ENCODE results near the gene CNTN1.

The CNTN1 gene

DNA sequence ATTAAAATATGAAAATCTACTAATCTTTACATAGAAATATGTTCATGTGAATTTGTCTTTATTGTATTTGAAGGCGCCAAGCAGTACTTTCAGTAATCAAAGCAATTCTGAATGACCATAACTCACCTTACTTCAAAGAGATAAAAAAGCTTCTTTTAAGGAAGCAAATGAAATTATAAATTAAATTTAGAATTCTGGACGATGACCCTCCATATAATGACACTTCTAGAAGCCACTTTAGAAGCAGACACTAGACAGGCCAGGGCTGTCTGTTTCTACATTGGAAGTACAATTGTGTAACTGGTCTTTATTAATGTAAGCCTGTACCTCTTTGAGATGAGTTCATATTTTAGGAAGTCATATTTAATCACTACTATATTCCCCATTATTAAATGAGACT, 222.9 kb downstream of the CNTN1 start:
- FAIRE-seq (no peak), DNase-seq (ENCODE audit: insufficient read length, low spot score) (no peak)
- TF ChIP-seq, protein P1, sequence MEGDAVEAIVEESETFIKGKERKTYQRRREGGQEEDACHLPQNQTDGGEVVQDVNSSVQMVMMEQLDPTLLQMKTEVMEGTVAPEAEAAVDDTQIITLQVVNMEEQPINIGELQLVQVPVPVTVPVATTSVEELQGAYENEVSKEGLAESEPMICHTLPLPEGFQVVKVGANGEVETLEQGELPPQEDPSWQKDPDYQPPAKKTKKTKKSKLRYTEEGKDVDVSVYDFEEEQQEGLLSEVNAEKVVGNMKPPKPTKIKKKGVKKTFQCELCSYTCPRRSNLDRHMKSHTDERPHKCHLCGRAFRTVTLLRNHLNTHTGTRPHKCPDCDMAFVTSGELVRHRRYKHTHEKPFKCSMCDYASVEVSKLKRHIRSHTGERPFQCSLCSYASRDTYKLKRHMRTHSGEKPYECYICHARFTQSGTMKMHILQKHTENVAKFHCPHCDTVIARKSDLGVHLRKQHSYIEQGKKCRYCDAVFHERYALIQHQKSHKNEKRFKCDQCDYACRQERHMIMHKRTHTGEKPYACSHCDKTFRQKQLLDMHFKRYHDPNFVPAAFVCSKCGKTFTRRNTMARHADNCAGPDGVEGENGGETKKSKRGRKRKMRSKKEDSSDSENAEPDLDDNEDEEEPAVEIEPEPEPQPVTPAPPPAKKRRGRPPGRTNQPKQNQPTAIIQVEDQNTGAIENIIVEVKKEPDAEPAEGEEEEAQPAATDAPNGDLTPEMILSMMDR (IDR thresholded peaks at IDR 0.05; ENCODE audit: insufficient read depth, missing control alignments), result no peak

DNA sequence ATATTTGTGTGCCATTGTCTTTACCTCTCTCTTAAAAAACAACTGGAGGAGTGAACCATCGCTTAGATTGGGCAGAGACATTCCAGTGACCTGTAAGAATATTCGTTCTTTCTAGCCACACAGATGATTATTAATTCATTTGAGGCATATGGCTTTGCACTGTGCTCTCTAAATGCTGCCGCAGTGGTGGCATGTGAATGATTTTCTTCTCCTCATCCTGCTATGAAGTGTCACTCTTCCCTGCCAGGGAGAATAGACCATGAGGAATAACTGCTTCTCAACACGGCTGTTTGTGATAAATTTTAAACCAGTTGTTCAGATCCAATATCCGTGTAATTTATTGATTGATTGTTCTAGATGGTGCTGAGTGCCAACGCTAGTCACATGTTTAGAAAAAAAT, 225.3 kb downstream of the CNTN1 start:
- DNase-seq (ENCODE audit: insufficient read length, low spot score), result no peak
- FAIRE-seq, result no peak
- TF ChIP-seq, protein P1 (IDR thresholded peaks at IDR 0.05; ENCODE audit: insufficient read depth, missing control alignments), result no peak

DNA sequence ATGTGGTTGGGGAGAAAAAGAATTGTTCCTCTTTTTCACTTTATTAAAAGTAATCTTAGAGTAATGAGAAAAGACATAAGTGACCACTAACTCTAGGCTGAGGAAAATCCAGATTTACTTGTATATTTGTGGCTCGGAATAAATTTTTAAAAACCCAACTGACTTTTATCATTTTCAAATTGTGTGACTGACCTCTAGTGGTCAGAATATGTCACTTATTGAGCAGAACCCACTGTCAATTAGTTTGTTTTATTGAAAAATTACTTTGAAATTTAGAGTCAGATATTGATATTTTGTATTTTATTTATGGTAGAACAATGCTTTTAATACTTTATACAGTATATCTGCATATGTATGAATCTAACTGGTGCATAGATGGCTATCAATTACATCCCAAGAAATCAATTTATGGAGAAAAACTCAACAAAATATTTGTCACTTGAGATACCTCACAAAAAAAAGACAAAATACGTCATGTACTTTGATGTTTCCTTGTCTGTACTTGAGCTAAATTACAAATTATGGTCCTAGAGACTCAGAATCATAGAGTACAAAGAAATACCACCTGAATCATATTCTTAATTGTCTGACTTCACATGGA, 229.4 kb downstream of the CNTN1 start:
- FAIRE-seq (peak; percentile 84), DNase-seq (ENCODE audit: insufficient read length, low spot score) (no peak)
- TF ChIP-seq, protein P1 (IDR thresholded peaks at IDR 0.05; ENCODE audit: insufficient read depth, missing control alignments), result peak; percentile 74

- TF ChIP-seq, protein P1 (IDR thresholded peaks at IDR 0.05; ENCODE audit: insufficient read depth, missing control alignments), result no peak
- no peak for FAIRE-seq
- DNase-seq (ENCODE audit: insufficient read length, low spot score), result no peak
Measured at GRCh38 chr12:40937891-40938290, 245.7 kb downstream of the CNTN1 start.

DNA sequence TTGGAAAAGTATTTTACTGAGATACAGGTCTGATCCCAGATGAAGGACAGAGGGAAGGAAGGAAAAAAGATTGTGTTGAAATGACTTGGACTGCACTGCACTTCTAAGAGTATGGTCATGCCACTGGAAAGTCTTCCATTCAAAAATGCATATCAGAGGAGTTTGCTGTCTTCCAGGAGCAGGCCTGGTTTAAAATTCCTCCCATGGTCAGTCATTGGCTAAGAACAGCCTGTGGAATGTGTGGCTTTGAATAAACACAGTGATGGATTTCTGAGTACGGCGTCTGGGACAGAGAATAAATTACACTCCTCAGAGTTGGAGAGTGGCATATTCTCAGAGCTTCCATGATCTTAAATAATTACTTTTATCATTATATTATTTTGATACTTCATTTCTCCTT, 250.1 kb downstream of the CNTN1 start:
- DNase-seq (ENCODE audit: insufficient read length, low spot score), result no peak
- no peak for FAIRE-seq
- TF ChIP-seq, protein P1 (IDR thresholded peaks at IDR 0.05; ENCODE audit: insufficient read depth, missing control alignments), result no peak

- TF ChIP-seq, protein P1 (IDR thresholded peaks at IDR 0.05; ENCODE audit: insufficient read depth, missing control alignments), result no peak
- no peak for FAIRE-seq
- DNase-seq (ENCODE audit: insufficient read length, low spot score), result no peak
Measured at GRCh38 chr12:40945772-40946171, 253.5 kb downstream of the CNTN1 start.

GRCh38 chr12:40946612-40947194, 254.5 kb downstream of the CNTN1 start:
- FAIRE-seq (no peak), DNase-seq (ENCODE audit: insufficient read length, low spot score) (no peak)
- TF ChIP-seq, protein P1 (IDR thresholded peaks at IDR 0.05; ENCODE audit: insufficient read depth, missing control alignments), result peak; percentile 80

Measured in D721Med (cell line).